ENCODE data around the gene AP5Z1.
"Not testable (repeated sequence)": the region's sequence is repeated elsewhere in the genome, so short reads cannot be mapped to it uniquely, and the experiment has no call there.

The AP5Z1 gene

GRCh38 chr7:4789194-4790077 lies 14.0 kb downstream of the AP5Z1 start:
- DNase-seq, result no peak

GRCh38 chr7:4790078-4790465 lies 14.6 kb downstream of the AP5Z1 start:
- DNase-seq, result no peak

GRCh38 chr7:4790516-4790991 lies 15.1 kb downstream of the AP5Z1 start:
- no peak for DNase-seq

- no peak for DNase-seq
Observed at GRCh38 chr7:4791101-4791737, 15.8 kb downstream of the AP5Z1 start.

GRCh38 chr7:4791738-4792536 lies 16.5 kb downstream of the AP5Z1 start:
- peak; percentile 78 for DNase-seq

GRCh38 chr7:4792537-4793126 lies 17.2 kb downstream of the AP5Z1 start:
- DNase-seq, result no peak

GRCh38 chr7:4793385-4793993 lies 18.1 kb downstream of the AP5Z1 start:
- DNase-seq, result not testable (repeated sequence)

- DNase-seq, result not testable (repeated sequence)
Observed at GRCh38 chr7:4794171-4794570, 18.7 kb downstream of the AP5Z1 start.

- no peak for DNase-seq
Observed at GRCh38 chr7:4794591-4795350, 19.3 kb downstream of the AP5Z1 start.

- DNase-seq, result no peak
Observed at GRCh38 chr7:4796453-4796852, 21.0 kb downstream of the AP5Z1 start.

- peak; percentile 79 for DNase-seq
Observed at GRCh38 chr7:4797858-4798705, 22.7 kb downstream of the AP5Z1 start.

GRCh38 chr7:4798706-4799235 lies 23.3 kb downstream of the AP5Z1 start:
- DNase-seq, result no peak

- no peak for DNase-seq
Observed at GRCh38 chr7:4799508-4800268, 24.3 kb downstream of the AP5Z1 start.

GRCh38 chr7:4800487-4800886 lies 25.1 kb downstream of the AP5Z1 start:
- no peak for DNase-seq

GRCh38 chr7:4800926-4801838 lies 25.8 kb downstream of the AP5Z1 start:
- DNase-seq, result no peak

GRCh38 chr7:4801839-4802231 lies 26.4 kb downstream of the AP5Z1 start:
- DNase-seq, result no peak

GRCh38 chr7:4802577-4802976 lies 27.2 kb downstream of the AP5Z1 start:
- DNase-seq, result not testable (repeated sequence)

Data from activated CD4-positive, CD25-positive, alpha-beta regulatory T cell treated with anti-CD3 and anti-CD28 coated beads, Interleukin-2, amount 50 U/mL, for 72 hours (primary cell).